ENCODE data around the gene GALNT17. TPM values are rescaled to one million over a fixed set of nuclear protein-coding genes. Genes with fewer than 3 reads are reported as not detected.

The GALNT17 gene
- polyA plus RNA-seq, 1 donor (not counting 4 experiments of a cell fraction or from before 2014, with no cell fraction given), result not detected

GRCh38 chr7:71601851-71602250 is 469.9 kb downstream of the GALNT17 start:
- no peaks in the 10 kb centered on the region for H3K9me1 ChIP-seq (ENCODE audit: control insufficient read depth, extremely low read depth, insufficient read depth, low read length)
- DNase-seq (ENCODE audit: low read depth, low spot score), result no peak
- no peak for TF ChIP-seq CTCF (optimal IDR thresholded peaks at IDR 0.05 in 1 of 3, IDR thresholded peaks at IDR 0.05 in 1 of 3, conservative IDR thresholded peaks at IDR 0.05 in 1 of 3; ENCODE audit: extremely low read depth in 1 of 3, insufficient read depth in 2 of 3, low read length in 3 of 3)
- TF ChIP-seq EZH2 (IDR thresholded peaks at IDR 0.05; ENCODE audit: low read length), result no peak
- no peaks in the 10 kb centered on the region for H3K36me3 ChIP-seq (ENCODE audit: control insufficient read depth in 2 of 2, extremely low read depth in 1 of 2, insufficient read depth in 2 of 2, low read length in 2 of 2)
- no peak overlapping the region for H3K4me3 ChIP-seq (ENCODE audit: control insufficient read depth in 2 of 3, extremely low read depth in 1 of 3, insufficient read depth in 2 of 3, low read depth in 1 of 3, low read length in 3 of 3)
- no peak overlapping the region for H3K27ac ChIP-seq (ENCODE audit: control insufficient read depth, insufficient read depth, low read length)
- no peaks in the 10 kb centered on the region for H4K20me1 ChIP-seq (ENCODE audit: control insufficient read depth, extremely low read depth, insufficient read depth, low read length)
- H3K9ac ChIP-seq (ENCODE audit: control insufficient read depth, extremely low read depth, insufficient read depth, low read length), result no peak overlapping the region
- no peak for FAIRE-seq
- H3K27me3 ChIP-seq (ENCODE audit: control insufficient read depth, extremely low read depth, insufficient read depth, low read length), result no peaks in the 10 kb centered on the region
- no peak overlapping the region for H2AFZ ChIP-seq (ENCODE audit: control insufficient read depth, low read length)
- H3K4me1 ChIP-seq (ENCODE audit: control insufficient read depth, extremely low read depth, insufficient read depth, low read length), result no peaks in the 10 kb centered on the region
- H3K79me2 ChIP-seq (ENCODE audit: control insufficient read depth, insufficient read depth, low read length), result no peaks in the 10 kb centered on the region
- no peak overlapping the region for H3K4me2 ChIP-seq (ENCODE audit: control insufficient read depth, extremely low read depth, insufficient read depth, low read depth, low read length)
- dilution Hi-C loops (cut with MboI; ENCODE audit: extremely low pct_ligation_motif_present, low sequenced_read_pairs), result no loop called here
- H3K9me3 ChIP-seq (ENCODE audit: control insufficient read depth, low read depth, low read length), result no peaks in the 10 kb centered on the region

GRCh38 chr7:71604818-71605414 is 473.0 kb downstream of the GALNT17 start:
- no peaks in the 10 kb centered on the region for H3K9me1 ChIP-seq (ENCODE audit: control insufficient read depth, extremely low read depth, insufficient read depth, low read length)
- no peaks in the 10 kb centered on the region for H3K9me3 ChIP-seq (ENCODE audit: control insufficient read depth, low read depth, low read length)
- FAIRE-seq (no peak), DNase-seq (ENCODE audit: low read depth, low spot score) (no peak)
- no peak overlapping the region for H2AFZ ChIP-seq (ENCODE audit: control insufficient read depth, low read length)
- dilution Hi-C loops (cut with MboI; ENCODE audit: extremely low pct_ligation_motif_present, low sequenced_read_pairs), result no loop called here
- no peaks in the 10 kb centered on the region for H3K4me1 ChIP-seq (ENCODE audit: control insufficient read depth, extremely low read depth, insufficient read depth, low read length)
- H3K79me2 ChIP-seq (ENCODE audit: control insufficient read depth, insufficient read depth, low read length), result no peaks in the 10 kb centered on the region
- H3K9ac ChIP-seq (ENCODE audit: control insufficient read depth, extremely low read depth, insufficient read depth, low read length), result no peak overlapping the region
- no peak overlapping the region for H3K4me3 ChIP-seq (ENCODE audit: control insufficient read depth in 2 of 3, extremely low read depth in 1 of 3, insufficient read depth in 2 of 3, low read depth in 1 of 3, low read length in 3 of 3)
- no peaks in the 10 kb centered on the region for H3K27me3 ChIP-seq (ENCODE audit: control insufficient read depth, extremely low read depth, insufficient read depth, low read length)
- no peak overlapping the region for H3K4me2 ChIP-seq (ENCODE audit: control insufficient read depth, extremely low read depth, insufficient read depth, low read depth, low read length)
- TF ChIP-seq CTCF (optimal IDR thresholded peaks at IDR 0.05 in 1 of 3, IDR thresholded peaks at IDR 0.05 in 1 of 3, conservative IDR thresholded peaks at IDR 0.05 in 1 of 3; ENCODE audit: extremely low read depth in 1 of 3, insufficient read depth in 2 of 3, low read length in 3 of 3) (no peak), EZH2 (IDR thresholded peaks at IDR 0.05; ENCODE audit: low read length) (no peak)
- H4K20me1 ChIP-seq (ENCODE audit: control insufficient read depth, extremely low read depth, insufficient read depth, low read length), result no peaks in the 10 kb centered on the region
- H3K27ac ChIP-seq (ENCODE audit: control insufficient read depth, insufficient read depth, low read length), result no peak overlapping the region
- no peaks in the 10 kb centered on the region for H3K36me3 ChIP-seq (ENCODE audit: control insufficient read depth in 2 of 2, extremely low read depth in 1 of 2, insufficient read depth in 2 of 2, low read length in 2 of 2)
